22Rv1 (cell line): ENCODE data around the gene MAFF.
A peak's percentile ranks its signal among the peaks of the same experiment; 100 is the strongest.

Source experiments
- CTCF ChIP-seq: fragments of 450-650 bp; IDR thresholded peaks from 2 replicates; pipeline ENCODE4 v1.5.1; 2017; ENCODE audit warnings: mild to moderate bottlenecking
- ZFX ChIP-seq: fragments of 450-650 bp; IDR thresholded peaks from 2 replicates; pipeline ENCODE4 v1.6.1; 2017; ENCODE audit warnings: antibody characterized with exemption, borderline replicate concordance

- TF ChIP-seq CTCF (peak; percentile 70), ZFX (no peak)
These were observed 60.4 kb downstream of the MAFF start for GRCh38 chr22:38262051-38262795.
